Measurements from ENCODE around the gene BUD23. TPM values are rescaled to one million over a fixed set of nuclear protein-coding genes. Genes with fewer than 3 reads are reported as not detected.

The BUD23 gene
- total and polyA plus RNA-seq, 9 of the 15 experiments (the other 6 are each of a cell fraction or from before 2014, with no cell fraction given): 79.5 to 270 (median 150) TPM

DNA sequence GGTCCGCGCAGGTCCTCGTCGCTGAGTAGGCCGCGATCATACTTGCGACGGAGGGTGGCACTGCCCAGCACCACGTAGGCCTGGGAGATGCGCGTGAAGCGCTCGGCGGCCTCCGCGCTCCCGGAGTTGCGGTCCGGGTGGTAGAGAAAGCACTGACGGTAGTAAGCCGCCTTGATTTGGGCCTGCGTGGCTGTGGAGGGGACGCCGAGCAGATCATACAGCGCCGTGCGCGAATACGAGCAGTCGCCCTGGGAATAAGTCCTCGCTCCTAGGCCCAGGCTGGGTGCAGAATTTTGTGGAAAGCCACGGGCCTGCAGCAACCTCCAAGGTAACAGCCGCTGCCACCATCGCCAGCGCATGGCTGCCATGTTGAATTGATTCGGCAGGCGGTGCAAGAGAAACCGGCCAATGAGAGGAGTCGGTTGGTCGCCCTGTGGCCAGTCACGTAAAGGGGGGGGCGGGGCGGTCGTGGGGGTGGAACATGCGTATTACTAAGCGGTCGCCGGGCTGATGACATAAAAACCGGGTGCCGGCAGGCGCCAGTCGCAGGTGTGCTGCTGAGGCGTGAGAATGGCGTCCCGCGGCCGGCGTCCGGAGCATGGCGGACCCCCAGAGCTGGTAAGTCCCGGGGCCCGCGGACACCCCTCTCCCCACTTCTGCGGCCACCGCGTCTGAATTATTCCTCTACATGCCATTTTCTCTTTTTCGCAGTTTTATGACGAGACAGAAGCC is at the start of gene BUD23, which contains the start of gene DNAJC30 (continued):
- TF ChIP-seq, protein P1, sequence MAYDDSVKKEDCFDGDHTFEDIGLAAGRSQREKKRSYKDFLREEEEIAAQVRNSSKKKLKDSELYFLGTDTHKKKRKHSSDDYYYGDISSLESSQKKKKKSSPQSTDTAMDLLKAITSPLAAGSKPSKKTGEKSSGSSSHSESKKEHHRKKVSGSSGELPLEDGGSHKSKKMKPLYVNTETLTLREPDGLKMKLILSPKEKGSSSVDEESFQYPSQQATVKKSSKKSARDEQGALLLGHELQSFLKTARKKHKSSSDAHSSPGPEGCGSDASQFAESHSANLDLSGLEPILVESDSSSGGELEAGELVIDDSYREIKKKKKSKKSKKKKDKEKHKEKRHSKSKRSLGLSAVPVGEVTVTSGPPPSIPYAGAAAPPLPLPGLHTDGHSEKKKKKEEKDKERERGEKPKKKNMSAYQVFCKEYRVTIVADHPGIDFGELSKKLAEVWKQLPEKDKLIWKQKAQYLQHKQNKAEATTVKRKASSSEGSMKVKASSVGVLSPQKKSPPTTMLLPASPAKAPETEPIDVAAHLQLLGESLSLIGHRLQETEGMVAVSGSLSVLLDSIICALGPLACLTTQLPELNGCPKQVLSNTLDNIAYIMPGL (CRISPR knock-in tag; IDR thresholded peaks at IDR 0.05): 0 out of 2 replicates have a peak, but pooled peaks have one; percentile 9
- TF ChIP-seq ZNF140 (CRISPR knock-in tag; IDR thresholded peaks at IDR 0.05): no peak
- TF ChIP-seq E2F3 (CRISPR knock-in tag; IDR thresholded peaks at IDR 0.05): peak; percentile 65; the same call in 1 of the 2 replicates
- TF ChIP-seq ATF7 (IDR thresholded peaks at IDR 0.05): peak; percentile 65; the same call in 1 of the 2 replicates
- TF ChIP-seq NFIC (IDR thresholded peaks at IDR 0.05): peak; percentile 48; the same call in 1 of the 2 replicates
- TF ChIP-seq ZNF253 (CRISPR knock-in tag; conservative IDR thresholded peaks at IDR 0.05): no peak
- TF ChIP-seq, protein P2, sequence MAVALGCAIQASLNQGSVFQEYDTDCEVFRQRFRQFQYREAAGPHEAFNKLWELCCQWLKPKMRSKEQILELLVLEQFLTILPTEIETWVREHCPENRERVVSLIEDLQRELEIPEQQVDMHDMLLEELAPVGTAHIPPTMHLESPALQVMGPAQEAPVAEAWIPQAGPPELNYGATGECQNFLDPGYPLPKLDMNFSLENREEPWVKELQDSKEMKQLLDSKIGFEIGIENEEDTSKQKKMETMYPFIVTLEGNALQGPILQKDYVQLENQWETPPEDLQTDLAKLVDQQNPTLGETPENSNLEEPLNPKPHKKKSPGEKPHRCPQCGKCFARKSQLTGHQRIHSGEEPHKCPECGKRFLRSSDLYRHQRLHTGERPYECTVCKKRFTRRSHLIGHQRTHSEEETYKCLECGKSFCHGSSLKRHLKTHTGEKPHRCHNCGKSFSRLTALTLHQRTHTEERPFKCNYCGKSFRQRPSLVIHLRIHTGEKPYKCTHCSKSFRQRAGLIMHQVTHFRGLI (CRISPR knock-in tag; IDR thresholded peaks at IDR 0.05): no peak
- peak; percentile 87 for TF ChIP-seq DIDO1 (tag; IDR thresholded peaks at IDR 0.05; ENCODE audit: low read depth)
- TF ChIP-seq GATAD2B (IDR thresholded peaks at IDR 0.05; ENCODE audit: borderline replicate concordance): no peak
- TF ChIP-seq, protein P3, sequence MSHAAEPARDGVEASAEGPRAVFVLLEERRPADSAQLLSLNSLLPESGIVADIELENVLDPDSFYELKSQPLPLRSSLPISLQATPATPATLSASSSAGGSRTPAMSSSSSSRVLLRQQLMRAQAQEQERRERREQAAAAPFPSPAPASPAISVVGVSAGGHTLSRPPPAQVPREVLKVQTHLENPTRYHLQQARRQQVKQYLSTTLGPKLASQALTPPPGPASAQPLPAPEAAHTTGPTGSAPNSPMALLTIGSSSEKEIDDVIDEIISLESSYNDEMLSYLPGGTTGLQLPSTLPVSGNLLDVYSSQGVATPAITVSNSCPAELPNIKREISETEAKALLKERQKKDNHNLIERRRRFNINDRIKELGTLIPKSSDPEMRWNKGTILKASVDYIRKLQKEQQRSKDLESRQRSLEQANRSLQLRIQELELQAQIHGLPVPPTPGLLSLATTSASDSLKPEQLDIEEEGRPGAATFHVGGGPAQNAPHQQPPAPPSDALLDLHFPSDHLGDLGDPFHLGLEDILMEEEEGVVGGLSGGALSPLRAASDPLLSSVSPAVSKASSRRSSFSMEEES (CRISPR knock-in tag; IDR thresholded peaks at IDR 0.05): no peak
- peak; percentile 56; the same call in 1 of the 2 replicates for TF ChIP-seq NR2C2 (CRISPR knock-in tag; IDR thresholded peaks at IDR 0.05)
- TF ChIP-seq NR2C2 (tag; IDR thresholded peaks at IDR 0.05): 0 out of 2 replicates have a peak, but pooled peaks have one; percentile 34
- TF ChIP-seq TAF15 (IDR thresholded peaks at IDR 0.05; ENCODE audit: low read depth, low read length): no peak
- TF ChIP-seq, protein P4, sequence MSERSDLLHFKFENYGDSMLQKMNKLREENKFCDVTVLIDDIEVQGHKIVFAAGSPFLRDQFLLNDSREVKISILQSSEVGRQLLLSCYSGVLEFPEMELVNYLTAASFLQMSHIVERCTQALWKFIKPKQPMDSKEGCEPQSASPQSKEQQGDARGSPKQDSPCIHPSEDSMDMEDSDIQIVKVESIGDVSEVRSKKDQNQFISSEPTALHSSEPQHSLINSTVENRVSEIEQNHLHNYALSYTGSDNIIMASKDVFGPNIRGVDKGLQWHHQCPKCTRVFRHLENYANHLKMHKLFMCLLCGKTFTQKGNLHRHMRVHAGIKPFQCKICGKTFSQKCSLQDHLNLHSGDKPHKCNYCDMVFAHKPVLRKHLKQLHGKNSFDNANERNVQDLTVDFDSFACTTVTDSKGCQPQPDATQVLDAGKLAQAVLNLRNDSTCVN (CRISPR knock-in tag; IDR thresholded peaks at IDR 0.05): no peak
- TF ChIP-seq SMAD1 (IDR thresholded peaks at IDR 0.05; ENCODE audit: low read depth, low read length, partially characterized antibody): peak; percentile 13
- TF ChIP-seq ZNF57 (CRISPR knock-in tag; IDR thresholded peaks at IDR 0.05): no peak
- peak; percentile 95 for TF ChIP-seq RBFOX2 (IDR thresholded peaks at IDR 0.05; ENCODE audit: low read depth, low read length)
- TF ChIP-seq, protein P5, sequence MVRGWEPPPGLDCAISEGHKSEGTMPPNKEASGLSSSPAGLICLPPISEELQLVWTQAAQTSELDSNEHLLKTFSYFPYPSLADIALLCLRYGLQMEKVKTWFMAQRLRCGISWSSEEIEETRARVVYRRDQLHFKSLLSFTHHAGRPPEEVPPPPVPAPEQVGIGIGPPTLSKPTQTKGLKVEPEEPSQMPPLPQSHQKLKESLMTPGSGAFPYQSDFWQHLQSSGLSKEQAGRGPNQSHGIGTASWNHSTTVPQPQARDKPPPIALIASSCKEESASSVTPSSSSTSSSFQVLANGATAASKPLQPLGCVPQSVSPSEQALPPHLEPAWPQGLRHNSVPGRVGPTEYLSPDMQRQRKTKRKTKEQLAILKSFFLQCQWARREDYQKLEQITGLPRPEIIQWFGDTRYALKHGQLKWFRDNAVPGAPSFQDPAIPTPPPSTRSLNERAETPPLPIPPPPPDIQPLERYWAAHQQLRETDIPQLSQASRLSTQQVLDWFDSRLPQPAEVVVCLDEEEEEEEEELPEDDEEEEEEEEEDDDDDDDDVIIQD (CRISPR knock-in tag; IDR thresholded peaks at IDR 0.05): no peak
- peak; percentile 91 for TF ChIP-seq NFYB (IDR thresholded peaks at IDR 0.05; ENCODE audit: extremely low read depth, insufficient read length)
- peak; percentile 92 for TF ChIP-seq CXXC5 (CRISPR knock-in tag; IDR thresholded peaks at IDR 0.05)
- peak; percentile 14; the same call in 1 of the 2 replicates for TF ChIP-seq ZNF589 (CRISPR knock-in tag; IDR thresholded peaks at IDR 0.05; ENCODE audit: low read depth)
